ENCODE measurements around the gene EMILIN2.
"Not testable (repeated sequence)": the region's sequence is repeated elsewhere in the genome, so short reads cannot be mapped to it uniquely, and the experiment has no call there.

The EMILIN2 gene

GRCh38 chr18:2845172-2845571 lies 1.6 kb upstream of the EMILIN2 start:
- no peak for DNase-seq (ENCODE audit: low read depth in 2 of 2)
- no peak overlapping the region for H3K4me3 ChIP-seq (replicated peaks in 1 of 2; ENCODE audit: low read depth in 2 of 2, low read length in 2 of 2)
- no peak for TF ChIP-seq CTCF (IDR thresholded peaks at IDR 0.05; ENCODE audit: low read depth, low read length)

GRCh38 chr18:2847317-2848246 lies 776 bp downstream of the EMILIN2 start:
- H3K4me3 ChIP-seq (replicated peaks in 1 of 2; ENCODE audit: low read depth in 2 of 2, low read length in 2 of 2): peak overlapping the region; percentile 48 to 51
- DNase-seq (ENCODE audit: low read depth in 2 of 2): peak; percentile 33 to 50
- TF ChIP-seq CTCF (IDR thresholded peaks at IDR 0.05; ENCODE audit: low read depth, low read length): no peak

- H3K4me3 ChIP-seq (replicated peaks in 1 of 2; ENCODE audit: low read depth in 2 of 2, low read length in 2 of 2): peak overlapping the region in 1 of 2 donors; percentile 51
- peak; percentile 4 to 12 for DNase-seq (ENCODE audit: low read depth in 2 of 2)
- no peak for TF ChIP-seq CTCF (IDR thresholded peaks at IDR 0.05; ENCODE audit: low read depth, low read length)
Observed at GRCh38 chr18:2848247-2849246, 1.7 kb downstream of the EMILIN2 start.

- DNase-seq (ENCODE audit: low read depth in 2 of 2): no peak
- TF ChIP-seq CTCF (IDR thresholded peaks at IDR 0.05; ENCODE audit: low read depth, low read length): no peak
Observed at GRCh38 chr18:2850816-2851215, 4.0 kb downstream of the EMILIN2 start.

GRCh38 chr18:2851771-2852170 lies 5.0 kb downstream of the EMILIN2 start:
- no peak for DNase-seq (ENCODE audit: low read depth in 2 of 2)
- no peak overlapping the region for H3K4me3 ChIP-seq (replicated peaks in 1 of 2; ENCODE audit: low read depth in 2 of 2, low read length in 2 of 2)
- TF ChIP-seq CTCF (IDR thresholded peaks at IDR 0.05; ENCODE audit: low read depth, low read length): no peak

More at GRCh38 chr18:2850816-2851215, 4.0 kb downstream of the EMILIN2 start:
- H3K4me3 ChIP-seq (replicated peaks in 1 of 2; ENCODE audit: low read depth in 2 of 2, low read length in 2 of 2): no peak overlapping the region

DNA sequence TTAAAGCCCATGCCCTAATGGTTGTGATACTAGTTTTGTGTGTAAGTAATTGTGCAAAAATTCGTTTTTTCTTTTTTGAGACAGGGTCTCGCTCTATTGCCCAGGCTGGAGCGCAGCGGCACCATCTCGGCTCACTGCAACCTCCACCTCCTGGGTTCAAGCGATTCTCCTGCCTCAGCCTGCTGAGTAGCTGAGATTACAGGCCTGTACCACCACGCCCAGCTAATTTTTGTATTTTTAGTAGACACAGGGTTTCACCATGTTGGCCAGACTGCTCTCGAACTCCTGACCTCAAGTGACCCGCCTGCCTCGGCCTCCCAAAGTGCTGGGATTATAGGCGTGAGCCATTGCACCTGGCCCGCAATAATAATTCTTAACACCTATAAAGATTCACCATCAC lies 5.7 kb downstream of the EMILIN2 start:
- H3K4me3 ChIP-seq (replicated peaks in 1 of 2; ENCODE audit: low read depth in 2 of 2, low read length in 2 of 2); DNase-seq (ENCODE audit: low read depth in 2 of 2): not testable (repeated sequence)
